B cell (primary cell): ENCODE results near the gene ATXN2. TPM values are rescaled to one million over a fixed set of nuclear protein-coding genes. Genes with fewer than 3 reads are reported as not detected.
"Not testable (repeated sequence)": the region's sequence is repeated elsewhere in the genome, so short reads cannot be mapped to it uniquely, and the experiment has no call there.

Experiments
- ATAC-seq: fragments of 200-7000 bp; cut with Tn5 transposase; one replicate; pipeline ENCODE4 v1.10.0; 2021; ENCODE audit warnings: low read depth, mild to moderate bottlenecking, moderate number of reproducible peaks, moderate library complexity
- CTCF ChIA-PET: fragments of 350-600 bp; sonication (Branson Sonifier 250); formaldehyde crosslinking; loops from one replicate; lab custom pipeline; 2021; ENCODE audit warnings: antibody characterized with exemption, inconsistent platforms; lab: Charles Lee
- POLR2A ChIA-PET: fragments of 350-600 bp; sonication (Branson Sonifier 250); formaldehyde crosslinking; loops from one replicate; lab custom pipeline; 2021; ENCODE audit warnings: antibody characterized with exemption; lab: Charles Lee
- DNase-seq: peaks from one replicate; pipeline ENCODE4 v3.0.0; 2013
- H2AFZ ChIP-seq: 2 replicates; pipeline ENCODE4 v1.6.1; 2012; ENCODE audit warnings: mild to moderate bottlenecking, low read depth, low read length; ENCODE audit not compliant: insufficient read depth, poor library complexity, severe bottlenecking
- H3K27ac ChIP-seq, 2 donors: 1 replicate in 1 of 2; 2 replicates in 1 of 2; pipeline ENCODE4 v1.5.1; 2012 to 2013; ENCODE audit warnings: low read length in 2 of 2, mild to moderate bottlenecking in 2 of 2, moderate library complexity in 1 of 2
- H3K27me3 ChIP-seq, 4 experiments: fragments of 200-600 bp in 1 of 4; sonication (generic) in 1 of 4; replicated peaks in 1 of 4; 1 replicate in 2 of 4; 2 replicates in 2 of 4; pipeline versions ENCODE4 v1.6.1 to v1.7.0; 2013 to 2016; ENCODE audit warnings: low read length in 3 of 4, mild to moderate bottlenecking in 2 of 4, mixed read lengths in 1 of 4, moderate library complexity in 1 of 4; ENCODE audit not compliant: insufficient read depth in 4 of 4, control insufficient read depth in 3 of 4; ENCODE audit errors: control extremely low read depth in 1 of 4
- H3K36me3 ChIP-seq, 2 experiments: replicated peaks in 1 of 2; 1 replicate in 1 of 2; 2 replicates in 1 of 2; pipeline versions ENCODE4 v1.6.1 to v1.7.1; 2013; ENCODE audit warnings: low read length in 1 of 2; ENCODE audit not compliant: insufficient read depth in 2 of 2, control insufficient read depth in 1 of 2; ENCODE audit errors: control extremely low read depth in 1 of 2, extremely low read depth in 1 of 2
- H3K4me1 ChIP-seq, 2 donors: fragments of 200-600 bp in 1 of 2; sonication (generic) in 1 of 2; 1 replicate in 1 of 2; 2 replicates in 1 of 2; pipeline versions ENCODE4 v1.5.1 to v1.6.1; 2013 to 2017; ENCODE audit warnings: low read length in 2 of 2; ENCODE audit not compliant: control insufficient read depth in 2 of 2, insufficient read depth in 2 of 2
- H3K4me2 ChIP-seq: replicated peaks from 2 replicates; pipeline ENCODE3; 2012; ENCODE audit warnings: mild to moderate bottlenecking, low read depth, low read length; ENCODE audit not compliant: poor library complexity, severe bottlenecking
- H3K4me3 ChIP-seq, 5 experiments: fragments of 200-600 bp in 1 of 5; sonication (generic) in 1 of 5; 1 replicate in 3 of 5; 2 replicates in 2 of 5; pipeline versions ENCODE4 v1.5.1 to v1.7.0; 2011 to 2016; ENCODE audit warnings: low read length in 4 of 5, mild to moderate bottlenecking in 4 of 5, low read depth in 2 of 5, control low read depth in 1 of 5, moderate library complexity in 1 of 5; ENCODE audit not compliant: insufficient read depth in 1 of 5; ENCODE audit errors: control extremely low read depth in 1 of 5, extremely low read depth in 1 of 5
- H3K79me2 ChIP-seq: fragments of 200-600 bp; sonication (generic); one replicate; pipeline ENCODE4 v1.6.0; 2016; ENCODE audit warnings: low read length; ENCODE audit not compliant: control insufficient read depth, insufficient read depth
- H3K9ac ChIP-seq: fragments of 200-600 bp; sonication (generic); 2 replicates; pipeline ENCODE4 v1.6.1; 2017; ENCODE audit warnings: mild to moderate bottlenecking, low read length, moderate library complexity
- H3K9me3 ChIP-seq, 3 donors: one replicate each; pipeline versions ENCODE4 v1.6.1 to v1.7.1; 2013; ENCODE audit warnings: low read length in 2 of 3; ENCODE audit not compliant: control insufficient read depth in 2 of 3, insufficient read depth in 1 of 3; ENCODE audit errors: control extremely low read depth in 1 of 3
- H4K20me1 ChIP-seq: 2 replicates; pipeline ENCODE4 v1.6.0; 2012; ENCODE audit warnings: mild to moderate bottlenecking, low read length; ENCODE audit not compliant: insufficient read depth, control insufficient read depth, poor library complexity, severe bottlenecking
- H3K27ac Mint-ChIP-seq: one replicate; pipeline ENCODE4 v1.8.0; 2021; ENCODE audit warnings: mixed read lengths
- H3K27me3 Mint-ChIP-seq: one replicate; pipeline ENCODE4 v1.8.0; 2021; ENCODE audit warnings: mixed read lengths
- H3K4me1 Mint-ChIP-seq: one replicate; pipeline ENCODE4 v1.8.0; 2021; ENCODE audit warnings: mixed read lengths
- H3K4me3 Mint-ChIP-seq: one replicate; pipeline ENCODE4 v1.8.0; 2021; ENCODE audit warnings: mixed read lengths
- H3K9me3 Mint-ChIP-seq: one replicate; pipeline ENCODE4 v1.8.0; 2022; ENCODE audit warnings: mixed read lengths; ENCODE audit not compliant: insufficient read depth
- EZH2 ChIP-seq: IDR thresholded peaks from 2 replicates; pipeline ENCODE4 v1.6.1; 2012; ENCODE audit warnings: borderline replicate concordance, low read depth, mild to moderate bottlenecking, moderate library complexity, low read length; ENCODE audit not compliant: insufficient read depth, poor library complexity, severe bottlenecking
- WGBS: methylation state at CpG from one replicate; pipeline ENCODE4 v1.1.5; 2013; ENCODE audit warnings: missing lambda C conversion rate; ENCODE audit not compliant: insufficient coverage; 5-methylcytosine and 5-hydroxymethylcytosine counted together
- intact Hi-C: fragments of 100-400 bp; cut with micrococcal nuclease; formaldehyde crosslinking; loops from one replicate; pipeline ENCODE4 v1.10.0; 2022
- polyA plus RNA-seq: library from polyadenylated mRNA; depleted of rRNA; stranded (reverse); fragments of >200 nt; gene quantifications from 2 replicates; pipeline ENCODE4 v1.2.3, GENCODE V29; 2012
- total RNA-seq, 2 donors: library from RNA; stranded (reverse); fragments of 120-200 nt in 1 of 2; gene quantifications; 1 replicate in 1 of 2; 2 replicates in 1 of 2; pipeline versions ENCODE4 v1.2.3 to v1.2.4, GENCODE V29; 2013 to 2022
- TF ChIP-seq, protein P1 (sequence below): fragments of 200-600 bp; IDR thresholded peaks from one replicate; pipeline ENCODE4 v1.8.0; 2022; ENCODE audit warnings: antibody characterized with exemption, mild to moderate bottlenecking

Gene ATXN2
- total and polyA plus RNA-seq, 2 donors (not counting 1 experiment from before 2014, with no cell fraction given): 28.2 to 83.8 TPM

DNA sequence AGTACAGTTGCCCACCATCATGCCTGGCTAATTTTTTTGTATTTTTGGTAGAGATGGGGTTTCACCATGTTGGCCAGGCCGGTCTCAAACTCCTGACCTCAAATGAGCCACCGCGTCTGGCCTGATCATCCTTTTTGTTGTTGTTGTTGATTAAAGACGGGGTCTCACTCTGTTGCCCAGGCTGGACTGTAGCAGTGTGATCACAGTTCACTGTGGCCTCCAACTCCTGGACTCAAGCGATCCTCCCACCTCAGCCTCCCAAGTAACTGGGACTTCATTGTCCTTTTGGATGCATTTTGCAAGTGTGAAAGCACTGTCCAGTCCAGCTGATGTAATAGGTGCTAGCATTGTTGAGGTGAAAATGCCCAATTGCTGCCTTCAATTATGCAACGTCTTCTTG, 27.1 kb upstream of the ATXN2 start:
- Histone ChIP-seq H3K79me2 (no peaks in the 10 kb centered on the region), H3K9ac (no peak overlapping the region), H3K36me3 (no peaks in the 10 kb centered on the region), H2AFZ (no peak overlapping the region), H3K27me3 (no peaks in the 10 kb centered on the region), H3K4me3 (no peak overlapping the region), H3K4me1 (no peaks in the 10 kb centered on the region), H3K9me3 (peaks cover 0 to 5% (median 0%) of the 10 kb centered on the region in 3 donors), H3K27ac (no peak overlapping the region), H4K20me1 (no peaks in the 10 kb centered on the region), H3K4me2 (no peak overlapping the region)
- ChIA-PET CTCF (no interaction called here), POLR2A (no interaction called here)
- DNase-seq: no peak
- peaks cover 6% of the 10 kb centered on the region for H3K27me3 Mint-ChIP-seq
- no peaks in the 10 kb centered on the region for H3K4me1 Mint-ChIP-seq
- intact Hi-C loops: no loop called here
- ATAC-seq: no peak
- H3K27ac Mint-ChIP-seq: no peak overlapping the region
- no peaks in the 10 kb centered on the region for H3K9me3 Mint-ChIP-seq
- TF ChIP-seq EZH2: no peak
- TF ChIP-seq, protein P1, sequence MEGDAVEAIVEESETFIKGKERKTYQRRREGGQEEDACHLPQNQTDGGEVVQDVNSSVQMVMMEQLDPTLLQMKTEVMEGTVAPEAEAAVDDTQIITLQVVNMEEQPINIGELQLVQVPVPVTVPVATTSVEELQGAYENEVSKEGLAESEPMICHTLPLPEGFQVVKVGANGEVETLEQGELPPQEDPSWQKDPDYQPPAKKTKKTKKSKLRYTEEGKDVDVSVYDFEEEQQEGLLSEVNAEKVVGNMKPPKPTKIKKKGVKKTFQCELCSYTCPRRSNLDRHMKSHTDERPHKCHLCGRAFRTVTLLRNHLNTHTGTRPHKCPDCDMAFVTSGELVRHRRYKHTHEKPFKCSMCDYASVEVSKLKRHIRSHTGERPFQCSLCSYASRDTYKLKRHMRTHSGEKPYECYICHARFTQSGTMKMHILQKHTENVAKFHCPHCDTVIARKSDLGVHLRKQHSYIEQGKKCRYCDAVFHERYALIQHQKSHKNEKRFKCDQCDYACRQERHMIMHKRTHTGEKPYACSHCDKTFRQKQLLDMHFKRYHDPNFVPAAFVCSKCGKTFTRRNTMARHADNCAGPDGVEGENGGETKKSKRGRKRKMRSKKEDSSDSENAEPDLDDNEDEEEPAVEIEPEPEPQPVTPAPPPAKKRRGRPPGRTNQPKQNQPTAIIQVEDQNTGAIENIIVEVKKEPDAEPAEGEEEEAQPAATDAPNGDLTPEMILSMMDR: no peak
- no peak overlapping the region for H3K4me3 Mint-ChIP-seq
- 86% methylated on average over 2 of the region's 6 CpGs for WGBS

DNA sequence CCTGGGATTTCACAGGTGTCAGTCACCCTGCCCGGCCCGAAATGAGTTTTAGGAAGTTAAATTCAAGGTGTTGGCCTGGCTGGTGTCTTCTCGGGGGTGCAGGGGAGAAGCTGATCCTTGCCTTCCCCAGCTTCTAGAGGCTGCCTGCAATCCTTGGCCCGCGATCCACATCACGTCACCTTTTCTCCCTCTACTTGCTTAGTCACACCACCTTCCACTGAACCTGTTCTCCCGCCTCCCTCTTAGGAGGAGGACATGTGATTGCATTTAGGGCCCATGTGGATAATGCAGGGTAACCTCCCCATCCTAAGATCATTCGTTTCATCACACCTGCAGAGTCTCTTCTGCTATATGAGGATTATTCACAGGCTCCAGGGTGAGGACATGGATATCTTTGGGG, 25.4 kb upstream of the ATXN2 start:
- Histone ChIP-seq H3K4me1 (no peaks in the 10 kb centered on the region), H3K27ac (no peak overlapping the region), H3K9ac (no peak overlapping the region), H4K20me1 (no peaks in the 10 kb centered on the region), H3K4me2 (no peak overlapping the region), H3K4me3 (no peak overlapping the region), H3K36me3 (no peaks in the 10 kb centered on the region), H3K27me3 (no peaks in the 10 kb centered on the region), H2AFZ (no peak overlapping the region), H3K9me3 (peaks cover 0 to under 1% (median 0%) of the 10 kb centered on the region in 3 donors), H3K79me2 (no peaks in the 10 kb centered on the region)
- no CpG with 5 or more reads among the region's 8 CpGs for WGBS
- intact Hi-C loops: no loop called here
- H3K9me3 Mint-ChIP-seq: no peaks in the 10 kb centered on the region
- no peak overlapping the region for H3K27ac Mint-ChIP-seq
- TF ChIP-seq, protein P1: no peak
- TF ChIP-seq EZH2: no peak
- DNase-seq (no peak), ATAC-seq (no peak)
- H3K4me1 Mint-ChIP-seq: no peaks in the 10 kb centered on the region
- CTCF ChIA-PET: no interaction called here
- H3K4me3 Mint-ChIP-seq: no peak overlapping the region
- POLR2A ChIA-PET: no interaction called here
- peaks cover 6% of the 10 kb centered on the region for H3K27me3 Mint-ChIP-seq

- CTCF ChIA-PET, intact Hi-C loops, H3K27ac ChIP-seq, H3K27ac Mint-ChIP-seq, POLR2A ChIA-PET, H3K9ac ChIP-seq, H3K4me2 ChIP-seq, H3K36me3 ChIP-seq, H3K79me2 ChIP-seq, H3K27me3 ChIP-seq, H3K4me3 Mint-ChIP-seq, H3K27me3 Mint-ChIP-seq, H3K4me1 Mint-ChIP-seq, H3K9me3 ChIP-seq, H3K9me3 Mint-ChIP-seq, H4K20me1 ChIP-seq, H3K4me1 ChIP-seq, DNase-seq, ATAC-seq, H2AFZ ChIP-seq, H3K4me3 ChIP-seq: not testable (repeated sequence)
- WGBS: 96% methylated on average over 8 of the region's 10 CpGs
These were observed 18.7 kb upstream of the ATXN2 start for GRCh38 chr12:111617841-111618240.
